Transverse colon (tissue), 3 donors: ENCODE data around the gene TPSB2.

Source experiments
- CTCF ChIP-seq, 5 experiments: fragments of 200-600 bp in 3 of 5; fragments of 450-650 bp in 2 of 5; sonication (generic) in 3 of 5; IDR thresholded peaks; 1 replicate in 2 of 5; 2 replicates in 3 of 5; pipeline ENCODE4 v1.5.1; 2016 to 2017; ENCODE audit warnings: antibody characterized with exemption in 5 of 5, inconsistent platforms in 3 of 5, mild to moderate bottlenecking in 2 of 5, moderate library complexity in 1 of 5
- POLR2A ChIP-seq: fragments of 450-650 bp; IDR thresholded peaks from one replicate; pipeline ENCODE4 v1.6.1; 2016; ENCODE audit warnings: antibody characterized with exemption, mild to moderate bottlenecking, moderate library complexity

DNA sequence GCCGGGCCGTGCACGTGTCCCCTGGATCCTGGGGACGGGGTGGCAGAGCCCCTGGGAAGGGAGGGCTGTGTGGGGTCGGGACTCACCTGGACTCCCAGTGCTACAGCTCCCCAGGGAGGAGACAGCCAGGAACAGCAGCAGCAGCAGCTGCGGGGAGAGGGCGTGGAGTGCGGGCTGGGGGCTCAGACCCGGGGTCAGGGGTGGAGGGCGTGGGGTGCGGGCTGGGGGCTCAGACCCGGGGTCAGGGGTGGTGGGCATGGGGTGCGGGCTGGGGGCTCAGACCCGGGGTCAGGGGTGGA, 46.5 kb upstream of the TPSB2 start:
- TF ChIP-seq CTCF (IDR thresholded peaks at IDR 0.05), result no peak
- TF ChIP-seq POLR2A, result no peak
